DND-41 (cell line): Measurements from ENCODE around the gene PKD2.

Source experiments
- ATAC-seq: fragments of 200-7000 bp; cut with Tn5 transposase; 3 replicates; pipeline ENCODE4 v1.9.1; 2021; ENCODE audit warnings: low read depth; ENCODE audit not compliant: insufficient read depth
- DNase-seq: peaks from one replicate; pipeline ENCODE4 v3.0.0-alpha.2; 2020
- H2AFZ ChIP-seq: 2 replicates; pipeline ENCODE4 v1.6.0; 2012; ENCODE audit warnings: low read depth, low read length
- H3K27ac ChIP-seq: 2 replicates; pipeline ENCODE4 v1.5.1; 2012; ENCODE audit warnings: low read length, inconsistent platforms
- H3K27me3 ChIP-seq: fragments of 200-600 bp; sonication (generic); 2 replicates; pipeline ENCODE4 v1.6.0; 2012; ENCODE audit warnings: low read length, mild to moderate bottlenecking, inconsistent platforms; ENCODE audit not compliant: insufficient read depth, poor library complexity
- H3K36me3 ChIP-seq: 2 replicates; pipeline ENCODE4 v1.5.1; 2012; ENCODE audit warnings: low read length, inconsistent platforms; ENCODE audit not compliant: insufficient read depth
- H3K4me1 ChIP-seq: 2 replicates; pipeline ENCODE4 v1.5.1; 2012; ENCODE audit warnings: mild to moderate bottlenecking, low read length; ENCODE audit not compliant: insufficient read depth
- H3K4me2 ChIP-seq: 2 replicates; pipeline ENCODE4 v1.6.0; 2012; ENCODE audit warnings: mild to moderate bottlenecking, moderate library complexity, low read length, inconsistent platforms; ENCODE audit not compliant: insufficient read depth
- H3K4me3 ChIP-seq, 2 experiments: fragments of 200-600 bp in 1 of 2; shearing (Covaris generic) in 1 of 2; 2 replicates each; pipeline ENCODE4 v1.5.1; 2012 to 2016; ENCODE audit warnings: inconsistent platforms in 2 of 2, low read length in 2 of 2, mild to moderate bottlenecking in 2 of 2, low read depth in 1 of 2, moderate library complexity in 1 of 2
- H3K79me2 ChIP-seq: 2 replicates; pipeline ENCODE4 v1.6.0; 2012; ENCODE audit warnings: low read length, inconsistent platforms; ENCODE audit not compliant: insufficient read depth
- H3K9ac ChIP-seq: 2 replicates; pipeline ENCODE4 v1.6.0; 2012; ENCODE audit warnings: low read depth, mild to moderate bottlenecking, inconsistent platforms, low read length, moderate library complexity
- H3K9me3 ChIP-seq: 2 replicates; pipeline ENCODE4 v1.5.1; 2012; ENCODE audit warnings: low read length, moderate library complexity, mild to moderate bottlenecking, inconsistent platforms; ENCODE audit not compliant: insufficient read depth, severe bottlenecking
- H4K20me1 ChIP-seq: 2 replicates; pipeline ENCODE4 v1.6.0; 2012; ENCODE audit warnings: low read length; ENCODE audit not compliant: insufficient read depth
- EZH2 ChIP-seq: IDR thresholded peaks from 3 replicates; pipeline ENCODE4 v1.6.1; 2012; ENCODE audit warnings: borderline replicate concordance, low read depth, mild to moderate bottlenecking, moderate library complexity, low read length, inconsistent platforms; ENCODE audit not compliant: severe bottlenecking
- TF ChIP-seq, protein P1 (sequence below): IDR thresholded peaks from 2 replicates; pipeline ENCODE4 v1.5.1; 2012; ENCODE audit warnings: borderline replicate concordance, low read length, moderate library complexity, mild to moderate bottlenecking; ENCODE audit not compliant: poor library complexity, severe bottlenecking; ENCODE audit errors: extremely low read depth

The PKD2 gene

DNA sequence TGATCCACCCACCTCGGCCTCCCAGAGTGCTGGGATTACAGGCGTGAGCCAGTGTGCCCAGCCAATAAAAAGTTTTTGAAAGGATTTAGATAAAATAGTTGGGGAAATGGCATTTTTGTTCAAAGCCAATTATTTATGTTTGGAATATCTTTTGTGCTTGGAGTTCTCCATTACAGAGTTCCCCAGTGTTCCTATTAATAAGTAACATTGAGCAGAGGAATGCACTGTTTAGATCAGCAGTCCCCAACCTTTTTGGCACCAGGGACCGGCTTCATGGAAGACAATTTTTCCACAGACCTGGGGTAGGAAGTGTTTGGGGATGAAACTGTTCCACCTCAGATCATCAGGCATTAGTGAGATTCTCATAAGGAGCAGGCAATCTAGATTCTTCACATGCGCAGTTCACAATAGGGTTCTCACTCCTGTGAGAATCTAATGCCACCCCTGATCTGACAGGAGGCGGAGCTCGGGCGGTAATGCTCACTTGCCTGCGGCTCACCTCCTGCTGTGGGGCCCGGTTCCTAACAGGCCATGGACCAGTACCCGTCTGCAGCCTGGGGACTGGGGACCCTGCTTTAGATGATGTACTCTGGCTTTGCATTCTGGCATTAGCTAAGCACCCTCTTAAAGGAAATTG lies 8.3 kb downstream of the PKD2 start:
- TF ChIP-seq, protein P1, sequence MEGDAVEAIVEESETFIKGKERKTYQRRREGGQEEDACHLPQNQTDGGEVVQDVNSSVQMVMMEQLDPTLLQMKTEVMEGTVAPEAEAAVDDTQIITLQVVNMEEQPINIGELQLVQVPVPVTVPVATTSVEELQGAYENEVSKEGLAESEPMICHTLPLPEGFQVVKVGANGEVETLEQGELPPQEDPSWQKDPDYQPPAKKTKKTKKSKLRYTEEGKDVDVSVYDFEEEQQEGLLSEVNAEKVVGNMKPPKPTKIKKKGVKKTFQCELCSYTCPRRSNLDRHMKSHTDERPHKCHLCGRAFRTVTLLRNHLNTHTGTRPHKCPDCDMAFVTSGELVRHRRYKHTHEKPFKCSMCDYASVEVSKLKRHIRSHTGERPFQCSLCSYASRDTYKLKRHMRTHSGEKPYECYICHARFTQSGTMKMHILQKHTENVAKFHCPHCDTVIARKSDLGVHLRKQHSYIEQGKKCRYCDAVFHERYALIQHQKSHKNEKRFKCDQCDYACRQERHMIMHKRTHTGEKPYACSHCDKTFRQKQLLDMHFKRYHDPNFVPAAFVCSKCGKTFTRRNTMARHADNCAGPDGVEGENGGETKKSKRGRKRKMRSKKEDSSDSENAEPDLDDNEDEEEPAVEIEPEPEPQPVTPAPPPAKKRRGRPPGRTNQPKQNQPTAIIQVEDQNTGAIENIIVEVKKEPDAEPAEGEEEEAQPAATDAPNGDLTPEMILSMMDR, result no peak
- no peak for TF ChIP-seq EZH2
- Histone ChIP-seq H3K4me3 (no peak overlapping the region), H4K20me1 (peaks cover 28% of the 10 kb centered on the region), H3K4me2 (no peak overlapping the region), H3K9ac (no peak overlapping the region), H3K79me2 (peaks cover 75% of the 10 kb centered on the region), H3K36me3 (peaks cover 17% of the 10 kb centered on the region; the same call in 1 of the 2 replicates), H3K4me1 (peaks cover 3% of the 10 kb centered on the region), H3K9me3 (no peaks in the 10 kb centered on the region), H3K27me3 (no peaks in the 10 kb centered on the region), H2AFZ (no peak overlapping the region), H3K27ac (no peak overlapping the region)
- DNase-seq (no peak), ATAC-seq (no peak)

GRCh38 chr4:88017516-88018297 lies 10.3 kb downstream of the PKD2 start:
- Histone ChIP-seq H3K79me2 (peaks cover 56% of the 10 kb centered on the region), H3K27ac (no peak overlapping the region), H3K27me3 (no peaks in the 10 kb centered on the region), H3K4me1 (no peaks in the 10 kb centered on the region; the same call in 1 of the 2 replicates), H3K36me3 (peaks cover 29% of the 10 kb centered on the region; the same call in 1 of the 2 replicates), H3K9ac (no peak overlapping the region), H4K20me1 (peaks cover 20% of the 10 kb centered on the region), H3K9me3 (no peaks in the 10 kb centered on the region), H3K4me3 (no peak overlapping the region), H2AFZ (no peak overlapping the region), H3K4me2 (no peak overlapping the region)
- DNase-seq (no peak), ATAC-seq (no peak)
- TF ChIP-seq, protein P1, result no peak
- TF ChIP-seq EZH2, result no peak

DNA sequence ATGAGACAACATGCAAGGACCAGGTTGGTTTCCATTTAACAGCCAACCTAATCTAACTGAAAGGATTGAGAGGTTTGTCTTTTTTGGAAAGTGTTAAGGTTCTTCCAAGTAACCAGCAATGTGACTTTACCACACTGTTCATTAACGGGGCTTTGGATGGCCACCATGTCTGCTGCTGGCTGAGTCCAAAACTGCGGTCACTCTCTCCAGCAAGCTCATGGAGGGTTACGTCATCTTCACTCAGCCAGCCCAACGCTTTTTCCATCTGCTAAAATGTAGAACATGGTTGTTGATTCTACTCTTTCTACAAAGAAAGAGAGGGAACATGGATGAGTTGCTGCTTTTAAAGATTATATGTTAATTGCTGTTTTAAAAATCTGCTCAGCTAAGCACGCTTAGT lies 11.0 kb downstream of the PKD2 start:
- Histone ChIP-seq H3K4me2 (no peak overlapping the region), H3K36me3 (peaks cover 35% of the 10 kb centered on the region; the same call in 1 of the 2 replicates), H3K9ac (no peak overlapping the region), H2AFZ (no peak overlapping the region), H3K79me2 (peaks cover 48% of the 10 kb centered on the region), H3K27ac (no peak overlapping the region), H3K4me1 (no peaks in the 10 kb centered on the region), H3K27me3 (no peaks in the 10 kb centered on the region), H4K20me1 (peaks cover 13% of the 10 kb centered on the region), H3K4me3 (no peak overlapping the region), H3K9me3 (no peaks in the 10 kb centered on the region)
- ATAC-seq (no peak), DNase-seq (no peak)
- TF ChIP-seq, protein P1, result no peak
- TF ChIP-seq EZH2, result no peak
